ENCODE measurements around the gene PRR33. TPM values are rescaled to one million over a fixed set of nuclear protein-coding genes. Genes with fewer than 3 reads are reported as not detected.

PRR33 gene
- polyA plus RNA-seq, 2 of the 4 experiments (the other 2 are of a cell fraction) = not detected

GRCh38 chr11:1868636-1869291 is 22.9 kb downstream of the PRR33 start:
- TF ChIP-seq CEBPB (IDR thresholded peaks at IDR 0.05) (no peak), RFX5 (IDR thresholded peaks at IDR 0.05) (no peak), E2F6 (IDR thresholded peaks at IDR 0.05; ENCODE audit: borderline replicate concordance, low read depth) (no peak), TFCP2L1 (CRISPR knock-in tag; IDR thresholded peaks at IDR 0.05) (no peak), HES2 (IDR thresholded peaks at IDR 0.05) (no peak), POLR2A (IDR thresholded peaks at IDR 0.05; ENCODE audit: low read length) (no peak), KDM5A (IDR thresholded peaks at IDR 0.05) (no peak), ZSCAN20 (CRISPR knock-in tag; IDR thresholded peaks at IDR 0.05) (no peak), SMC3 (IDR thresholded peaks at IDR 0.05) (no peak), HOXB5 (CRISPR knock-in tag; IDR thresholded peaks at IDR 0.05) (no peak), MAFK (IDR thresholded peaks at IDR 0.05; ENCODE audit: partially characterized antibody) (no peak), HMGXB4 (CRISPR knock-in tag; IDR thresholded peaks at IDR 0.05; ENCODE audit: borderline replicate concordance) (no peak), ZFP36 (IDR thresholded peaks at IDR 0.05; ENCODE audit: borderline replicate concordance, partially characterized antibody) (no peak), CHD4 (IDR thresholded peaks at IDR 0.05; ENCODE audit: borderline replicate concordance) (no peak), ZNF302 (CRISPR knock-in tag; IDR thresholded peaks at IDR 0.05) (no peak), NPAS2 (CRISPR knock-in tag; IDR thresholded peaks at IDR 0.05; ENCODE audit: borderline replicate concordance) (no peak)
- no peak for DNase-seq (ENCODE audit: low read depth in 1 of 2, low spot score in 1 of 2)
- CTCF ChIA-PET = interaction anchor here (0.8 to 3.5 kb wide), 23 partner anchors 10 to 288 kb away, joined by 3 to 35 read pairs (median 5); partner anchors contain the start of genes LSP1, SYT8 and TNNI2
- POLR2A ChIA-PET = no interaction called here
- no peaks in the 10 kb centered on the region for H3K9me3 ChIP-seq
- H3K27ac ChIP-seq = peak overlapping the region in 1 of 2 experiments; percentile 46; a peak in 2 of 6 replicates
- no peak for ATAC-seq
- H3K4me1 ChIP-seq = peaks cover 38% of the 10 kb centered on the region
- WGBS (ENCODE audit: missing lambda C conversion rate) = 70% methylated on average over 9 of the region's 25 CpGs
- no peak overlapping the region for H3K4me2 ChIP-seq
- no peak overlapping the region for H3K4me3 ChIP-seq
- FAIRE-seq = no peak

- no peaks in the 10 kb centered on the region for H3K9me3 ChIP-seq
- no peak overlapping the region for H3K4me3 ChIP-seq
- ChIA-PET CTCF (interaction anchor here (1.2 to 3.5 kb wide), 8 partner anchors 8 to 288 kb away, joined by 3 to 35 read pairs (median 8); partner anchors contain the start of gene SYT8), POLR2A (no interaction called here)
- FAIRE-seq (no peak), ATAC-seq (no peak), DNase-seq (ENCODE audit: low read depth in 1 of 2, low spot score in 1 of 2) (no peak)
- WGBS (ENCODE audit: missing lambda C conversion rate) = 69% methylated on average over 8 of the region's 14 CpGs
- peak overlapping the region in 1 of 2 experiments; percentile 46; a peak in 2 of 6 replicates for H3K27ac ChIP-seq
- peaks cover 42% of the 10 kb centered on the region for H3K4me1 ChIP-seq
- no peak overlapping the region for H3K4me2 ChIP-seq
- no peak for TF ChIP-seq ZNF302 (CRISPR knock-in tag; IDR thresholded peaks at IDR 0.05)
- no peak for TF ChIP-seq REST (IDR thresholded peaks at IDR 0.05)
- TF ChIP-seq HES2 (IDR thresholded peaks at IDR 0.05) = no peak
- TF ChIP-seq USF2 (IDR thresholded peaks at IDR 0.05) = no peak
- no peak for TF ChIP-seq MAFK (IDR thresholded peaks at IDR 0.05; ENCODE audit: partially characterized antibody)
- no peak for TF ChIP-seq PHF8 (IDR thresholded peaks at IDR 0.05; ENCODE audit: borderline replicate concordance, low read depth)
- no peak for TF ChIP-seq SREBF2 (IDR thresholded peaks at IDR 0.05)
- TF ChIP-seq EHMT2 (IDR thresholded peaks at IDR 0.05; ENCODE audit: low read depth) = no peak
- TF ChIP-seq POLR2A (IDR thresholded peaks at IDR 0.05; ENCODE audit: low read length) = no peak
- TF ChIP-seq RAD21 (conservative IDR thresholded peaks at IDR 0.05 in 1 of 2, IDR thresholded peaks at IDR 0.05 in 1 of 2) = no peak
- no peak for TF ChIP-seq POLR2AphosphoS2 (conservative IDR thresholded peaks at IDR 0.05; ENCODE audit: low read length)
- no peak for TF ChIP-seq BHLHE40 (IDR thresholded peaks at IDR 0.05; ENCODE audit: low read depth, low read length)
- no peak for TF ChIP-seq FOSL2 (IDR thresholded peaks at IDR 0.05)
- no peak for TF ChIP-seq FOSL2 (CRISPR knock-in tag; IDR thresholded peaks at IDR 0.05)
- no peak for TF ChIP-seq BCL3 (IDR thresholded peaks at IDR 0.05)
- no peak for TF ChIP-seq ZFP36 (IDR thresholded peaks at IDR 0.05; ENCODE audit: borderline replicate concordance, partially characterized antibody)
Observed at GRCh38 chr11:1868056-1868635, 23.5 kb downstream of the PRR33 start.

All from A549 (cell line).